A673 (cell line): ENCODE data around the gene ITGA11.

Experiments used
- EZH2 ChIP-seq: fragments of 200-600 bp; sonication (generic); IDR thresholded peaks from 2 replicates; pipeline ENCODE4 v1.6.1; 2017; ENCODE audit warnings: borderline replicate concordance, low read depth, mild to moderate bottlenecking, mixed read lengths, antibody characterized with exemption, low read length; ENCODE audit not compliant: poor library complexity, severe bottlenecking
- TF ChIP-seq, protein P1 (sequence below): fragments of 300-800, 200-600 bp; sonication (generic); conservative IDR thresholded peaks from 2 replicates; pipeline ENCODE4 v1.5.1; 2017; ENCODE audit warnings: low read depth, mild to moderate bottlenecking, antibody characterized with exemption, low read length, moderate library complexity, mixed read lengths

DNA sequence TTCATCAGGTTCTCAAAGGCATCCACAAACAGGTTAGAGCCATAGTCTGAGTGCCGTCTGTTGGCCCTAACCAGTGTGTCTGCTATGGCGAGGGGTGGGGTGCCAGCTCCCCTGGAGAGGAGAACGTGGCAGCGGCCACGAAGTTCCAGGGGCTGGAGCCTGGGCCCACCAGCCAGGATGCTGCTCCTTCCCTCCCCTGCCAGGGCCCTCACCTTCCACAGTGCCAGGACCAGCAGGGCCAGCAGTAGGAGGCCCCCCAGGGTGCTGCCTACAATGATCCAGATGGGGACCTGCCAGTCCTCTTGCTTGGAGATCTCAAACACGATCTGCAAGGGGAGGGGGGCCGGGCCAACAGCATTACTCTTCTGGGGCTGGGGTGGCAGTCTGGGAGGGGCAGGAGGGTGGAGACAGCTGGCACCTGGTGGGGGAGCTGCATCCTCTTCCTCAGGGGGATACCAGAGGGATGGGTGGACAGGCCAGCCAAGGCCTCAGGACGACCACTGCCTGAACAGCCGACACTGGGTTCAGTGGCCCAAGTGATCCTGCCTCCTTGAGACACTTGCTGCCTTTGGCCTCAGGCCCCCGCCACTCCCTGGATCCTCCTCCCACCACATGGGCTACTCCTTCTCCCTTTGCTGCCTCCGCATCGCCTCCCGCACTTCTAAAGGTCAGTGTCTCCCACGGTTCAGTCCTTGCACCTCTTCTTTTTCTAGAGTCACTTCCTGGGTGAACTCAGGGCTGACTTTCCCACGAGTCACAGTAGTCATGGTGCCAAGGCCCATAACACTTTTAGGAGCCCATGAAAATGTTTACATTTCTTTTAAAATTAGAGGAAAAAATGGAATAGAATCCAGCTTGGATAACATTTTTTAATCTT is 128.2 kb downstream of the ITGA11 start:
- TF ChIP-seq, protein P1, sequence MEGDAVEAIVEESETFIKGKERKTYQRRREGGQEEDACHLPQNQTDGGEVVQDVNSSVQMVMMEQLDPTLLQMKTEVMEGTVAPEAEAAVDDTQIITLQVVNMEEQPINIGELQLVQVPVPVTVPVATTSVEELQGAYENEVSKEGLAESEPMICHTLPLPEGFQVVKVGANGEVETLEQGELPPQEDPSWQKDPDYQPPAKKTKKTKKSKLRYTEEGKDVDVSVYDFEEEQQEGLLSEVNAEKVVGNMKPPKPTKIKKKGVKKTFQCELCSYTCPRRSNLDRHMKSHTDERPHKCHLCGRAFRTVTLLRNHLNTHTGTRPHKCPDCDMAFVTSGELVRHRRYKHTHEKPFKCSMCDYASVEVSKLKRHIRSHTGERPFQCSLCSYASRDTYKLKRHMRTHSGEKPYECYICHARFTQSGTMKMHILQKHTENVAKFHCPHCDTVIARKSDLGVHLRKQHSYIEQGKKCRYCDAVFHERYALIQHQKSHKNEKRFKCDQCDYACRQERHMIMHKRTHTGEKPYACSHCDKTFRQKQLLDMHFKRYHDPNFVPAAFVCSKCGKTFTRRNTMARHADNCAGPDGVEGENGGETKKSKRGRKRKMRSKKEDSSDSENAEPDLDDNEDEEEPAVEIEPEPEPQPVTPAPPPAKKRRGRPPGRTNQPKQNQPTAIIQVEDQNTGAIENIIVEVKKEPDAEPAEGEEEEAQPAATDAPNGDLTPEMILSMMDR: no peak
- no peak for TF ChIP-seq EZH2
